GM12801 (cell line): ENCODE results near the gene LRP5.

Experiments used
- CTCF ChIP-seq: IDR thresholded peaks from one replicate; pipeline ENCODE4 v1.5.1; 2011; ENCODE audit warnings: control low read depth; ENCODE audit not compliant: insufficient read length; ENCODE audit errors: extremely low read depth

The LRP5 gene

GRCh38 chr11:68342459-68343158, 30.2 kb downstream of the LRP5 start:
- no peak for TF ChIP-seq CTCF

DNA sequence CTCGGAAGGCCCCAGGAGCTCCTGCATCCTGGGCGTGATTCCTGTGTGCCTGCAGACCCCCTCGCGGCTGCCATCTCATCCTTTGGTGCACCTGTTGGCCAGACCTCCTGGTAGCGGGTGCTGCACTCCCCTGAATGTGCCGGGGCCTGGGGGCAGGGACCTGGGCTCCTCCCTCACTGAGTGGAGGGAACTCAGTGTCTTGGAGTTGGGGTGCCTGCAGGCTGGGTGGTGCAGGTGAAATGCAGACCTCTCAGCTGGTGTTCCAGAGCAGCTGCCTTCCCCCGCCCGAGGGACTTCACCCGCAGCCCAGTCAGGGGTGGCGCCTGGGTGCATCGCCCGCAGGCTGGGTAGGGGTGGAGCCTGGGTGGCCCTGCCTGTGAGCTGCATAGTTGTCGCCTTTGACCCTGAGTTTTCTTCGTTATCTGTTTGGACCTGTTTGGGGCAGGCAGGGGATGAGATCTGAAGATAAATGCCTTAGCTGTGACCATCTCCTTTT, 31.4 kb downstream of the LRP5 start:
- no peak for TF ChIP-seq CTCF

- no peak for TF ChIP-seq CTCF
These were observed 33.5 kb downstream of the LRP5 start for GRCh38 chr11:68345776-68346461.

DNA sequence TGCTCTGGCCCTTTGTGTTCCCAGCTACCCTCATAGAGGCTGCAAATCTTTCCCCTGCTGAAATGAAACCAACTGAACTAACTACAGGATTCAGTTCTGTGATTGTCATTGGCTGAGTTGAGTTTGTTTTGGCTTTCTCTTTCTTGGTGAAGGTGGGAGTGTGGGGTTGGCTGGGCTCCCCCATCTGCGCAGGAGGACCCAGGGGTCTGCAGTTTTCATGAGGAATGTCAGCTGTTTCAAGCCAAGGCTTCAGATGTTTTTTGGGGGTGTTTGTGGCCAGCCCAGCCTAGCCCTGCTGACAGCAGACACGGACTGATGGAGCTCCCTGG, 34.0 kb downstream of the LRP5 start:
- no peak for TF ChIP-seq CTCF

DNA sequence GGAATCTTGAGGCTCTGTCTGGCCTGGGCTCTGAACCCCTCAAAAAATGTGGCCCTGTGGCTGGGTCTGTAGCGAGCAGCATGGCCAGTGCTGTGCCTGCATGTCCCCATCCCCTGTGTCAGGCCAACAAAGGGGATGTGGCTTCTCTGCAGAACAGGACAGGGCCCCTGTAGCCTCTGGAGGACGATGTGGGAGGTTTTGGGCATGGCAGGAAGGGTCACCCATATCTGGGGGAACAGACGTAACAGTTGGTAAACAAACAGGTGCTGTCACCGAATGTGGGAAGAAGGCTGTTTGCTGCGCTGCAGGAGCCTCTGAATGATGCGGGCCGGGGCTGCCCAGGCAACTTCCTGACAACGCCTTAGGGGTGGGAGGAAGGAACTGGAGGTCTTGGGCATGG, 35.0 kb downstream of the LRP5 start:
- TF ChIP-seq CTCF, result no peak

DNA sequence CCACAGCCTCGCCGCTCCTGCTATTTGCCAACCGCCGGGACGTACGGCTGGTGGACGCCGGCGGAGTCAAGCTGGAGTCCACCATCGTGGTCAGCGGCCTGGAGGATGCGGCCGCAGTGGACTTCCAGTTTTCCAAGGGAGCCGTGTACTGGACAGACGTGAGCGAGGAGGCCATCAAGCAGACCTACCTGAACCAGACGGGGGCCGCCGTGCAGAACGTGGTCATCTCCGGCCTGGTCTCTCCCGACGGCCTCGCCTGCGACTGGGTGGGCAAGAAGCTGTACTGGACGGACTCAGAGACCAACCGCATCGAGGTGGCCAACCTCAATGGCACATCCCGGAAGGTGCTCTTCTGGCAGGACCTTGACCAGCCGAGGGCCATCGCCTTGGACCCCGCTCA, 35.5 kb downstream of the LRP5 start:
- TF ChIP-seq CTCF, result no peak

GRCh38 chr11:68349461-68350249, 37.3 kb downstream of the LRP5 start:
- no peak for TF ChIP-seq CTCF
